Cardiac muscle cell (in vitro differentiated cells and primary cell): ENCODE results near the gene NFKBIA. TPM values are rescaled to one million over a fixed set of nuclear protein-coding genes. Genes with fewer than 3 reads are reported as not detected.
"Not testable (repeated sequence)": the region's sequence is repeated elsewhere in the genome, so short reads cannot be mapped to it uniquely, and the experiment has no call there.

ENCODE experiments used
- DNase-seq, 2 donors: peaks; one replicate each; pipeline versions ENCODE4 v3.0.0 to v3.0.0-alpha.2; 2010 to 2017; ENCODE audit warnings: low read depth in 1 of 2, low spot score in 1 of 2
- H3K27ac ChIP-seq: fragments of 200-600 bp; sonication (generic); 2 replicates; pipeline ENCODE4 v1.5.1; 2016
- H3K27me3 ChIP-seq: fragments of 200-600 bp; sonication (generic); 2 replicates; pipeline ENCODE4 v1.6.0; 2016; ENCODE audit warnings: control low read depth
- H3K36me3 ChIP-seq: fragments of 200-600 bp; sonication (generic); 2 replicates; pipeline ENCODE4 v1.5.1; 2016; ENCODE audit warnings: control low read depth
- H3K4me1 ChIP-seq: fragments of 200-600 bp; sonication (generic); 2 replicates; pipeline ENCODE4 v1.8.1; 2017; ENCODE audit warnings: low read depth, mild to moderate bottlenecking, mixed run types
- H3K4me3 ChIP-seq: fragments of 200-600 bp; sonication (generic); 2 replicates; pipeline ENCODE4 v1.5.1; 2016; ENCODE audit warnings: mild to moderate bottlenecking
- H3K9me3 ChIP-seq: fragments of 200-600 bp; sonication (generic); 2 replicates; pipeline ENCODE4 v1.5.1; 2017; ENCODE audit warnings: low read depth, mild to moderate bottlenecking, control low read depth
- CTCF ChIP-seq: IDR thresholded peaks from 2 replicates; pipeline ENCODE4 v1.5.1; 2012; ENCODE audit warnings: low read depth, mild to moderate bottlenecking, low read length
- polyA plus RNA-seq: library from polyadenylated mRNA; unstranded; fragments of >200 nt; fragmentation: Nextera tagmentation; extraction: Ambion mirVana; gene quantifications from 2 replicates; pipeline ENCODE4 v1.2.1, GENCODE V29; 2016
- total RNA-seq: library from RNA; depleted of rRNA; stranded (reverse); fragments of >200 nt; gene quantifications from 2 replicates; pipeline ENCODE4 v1.2.3, GENCODE V29; 2016

Gene NFKBIA
- total RNA-seq, result 99.6 and 148 TPM in 2 replicates
- 64.1 and 79.1 TPM in 2 replicates for polyA plus RNA-seq

DNA sequence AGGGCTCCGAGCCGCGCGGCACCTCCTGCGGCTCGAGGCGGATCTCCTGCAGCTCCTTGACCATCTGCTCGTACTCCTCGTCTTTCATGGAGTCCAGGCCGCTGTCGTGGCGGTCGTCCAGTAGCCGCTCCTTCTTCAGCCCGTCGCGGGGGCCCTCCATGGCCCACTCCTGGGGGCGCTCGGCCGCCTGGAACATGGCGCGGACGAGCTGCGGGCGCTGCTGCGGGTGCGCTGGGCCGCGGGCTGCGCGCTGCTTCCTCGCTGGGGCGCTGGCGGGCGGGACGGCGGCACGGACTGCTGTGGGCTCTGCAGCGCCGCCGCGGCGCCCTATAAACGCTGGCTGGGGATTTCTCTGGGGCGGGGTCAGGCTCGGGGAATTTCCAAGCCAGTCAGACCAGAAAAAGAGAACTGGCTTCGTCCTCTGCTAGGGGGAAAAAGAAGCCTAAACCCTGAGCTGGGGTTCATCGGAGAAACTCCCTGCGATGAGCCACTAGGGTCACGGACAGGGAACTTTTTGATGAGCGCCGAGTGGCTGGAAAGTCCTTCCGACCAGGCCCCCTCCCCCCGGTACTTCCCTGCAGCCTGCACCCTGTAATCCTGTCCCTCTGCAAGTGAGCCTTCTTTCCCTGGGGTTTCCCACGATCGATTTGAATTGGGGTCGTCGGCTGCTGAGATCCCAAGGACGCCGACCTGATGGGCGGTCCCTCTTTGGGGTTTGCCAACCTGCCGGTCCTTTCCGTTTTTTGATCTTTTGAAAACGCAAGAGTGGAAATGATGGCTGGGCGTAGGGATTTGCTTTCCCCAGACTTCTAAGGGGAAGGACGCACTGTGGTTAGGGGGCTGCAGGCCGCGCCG lies at the start of gene NFKBIA:
NFKBIA (minus strand) TSS at position 301 of the 855 bp plus-strand sequence; CDS start at position 196, 105 bp downstream.
- H3K27me3 ChIP-seq, result no peaks in the 10 kb centered on the region
- H3K4me3 ChIP-seq, result peak within 1 kb of the TSS; percentile 79
- H3K27ac ChIP-seq, result peak within 1 kb of the TSS; percentile 94
- TF ChIP-seq CTCF, result peak; percentile 34
- peaks cover 28% of the 10 kb centered on the region for H3K36me3 ChIP-seq
- peak; percentile 89 to 93 for DNase-seq
- no peaks in the 10 kb centered on the region for H3K9me3 ChIP-seq
- peaks cover 34% of the 10 kb centered on the region for H3K4me1 ChIP-seq

- TF ChIP-seq CTCF, result no peak
- H3K36me3 ChIP-seq, result no peaks in the 10 kb centered on the region
- no peaks in the 10 kb centered on the region for H3K9me3 ChIP-seq
- H3K27ac ChIP-seq, result no peak overlapping the region
- no peaks in the 10 kb centered on the region for H3K4me1 ChIP-seq
- H3K4me3 ChIP-seq, result no peak overlapping the region
- DNase-seq, result no peak
- no peaks in the 10 kb centered on the region for H3K27me3 ChIP-seq
These were observed 41.9 kb upstream of the NFKBIA start for GRCh38 chr14:35446450-35446849.

GRCh38 chr14:35444104-35444503 lies 39.6 kb upstream of the NFKBIA start:
- Histone ChIP-seq H3K4me3 (no peak overlapping the region), H3K9me3 (no peaks in the 10 kb centered on the region), H3K27ac (no peak overlapping the region), H3K27me3 (no peaks in the 10 kb centered on the region), H3K36me3 (no peaks in the 10 kb centered on the region), H3K4me1 (no peaks in the 10 kb centered on the region)
- TF ChIP-seq CTCF, result no peak
- DNase-seq, result no peak

DNA sequence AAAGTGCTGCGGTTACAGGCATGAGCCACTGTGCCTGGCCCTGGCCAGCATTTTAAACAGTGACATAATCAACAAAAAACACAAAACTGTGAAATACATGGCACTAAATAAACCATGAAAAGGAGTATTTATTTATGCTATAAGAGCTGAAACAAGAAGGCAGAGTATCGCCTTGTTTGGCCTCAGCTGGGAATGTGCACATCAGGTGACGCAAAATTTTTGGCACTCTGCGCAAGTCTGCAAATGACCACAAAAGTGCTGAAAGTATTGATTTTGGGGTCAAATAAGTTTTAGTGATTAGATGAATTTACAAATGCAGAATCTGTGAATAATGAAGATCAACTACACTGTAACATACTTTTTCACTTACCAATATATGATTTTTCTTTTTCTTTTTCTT lies 36.6 kb upstream of the NFKBIA start:
- H3K4me1 ChIP-seq, result no peaks in the 10 kb centered on the region
- DNase-seq, result no peak
- H3K9me3 ChIP-seq, result no peaks in the 10 kb centered on the region
- H3K4me3 ChIP-seq, result no peak overlapping the region
- no peak overlapping the region for H3K27ac ChIP-seq
- no peak for TF ChIP-seq CTCF
- H3K36me3 ChIP-seq, result no peaks in the 10 kb centered on the region
- H3K27me3 ChIP-seq, result no peaks in the 10 kb centered on the region

DNA sequence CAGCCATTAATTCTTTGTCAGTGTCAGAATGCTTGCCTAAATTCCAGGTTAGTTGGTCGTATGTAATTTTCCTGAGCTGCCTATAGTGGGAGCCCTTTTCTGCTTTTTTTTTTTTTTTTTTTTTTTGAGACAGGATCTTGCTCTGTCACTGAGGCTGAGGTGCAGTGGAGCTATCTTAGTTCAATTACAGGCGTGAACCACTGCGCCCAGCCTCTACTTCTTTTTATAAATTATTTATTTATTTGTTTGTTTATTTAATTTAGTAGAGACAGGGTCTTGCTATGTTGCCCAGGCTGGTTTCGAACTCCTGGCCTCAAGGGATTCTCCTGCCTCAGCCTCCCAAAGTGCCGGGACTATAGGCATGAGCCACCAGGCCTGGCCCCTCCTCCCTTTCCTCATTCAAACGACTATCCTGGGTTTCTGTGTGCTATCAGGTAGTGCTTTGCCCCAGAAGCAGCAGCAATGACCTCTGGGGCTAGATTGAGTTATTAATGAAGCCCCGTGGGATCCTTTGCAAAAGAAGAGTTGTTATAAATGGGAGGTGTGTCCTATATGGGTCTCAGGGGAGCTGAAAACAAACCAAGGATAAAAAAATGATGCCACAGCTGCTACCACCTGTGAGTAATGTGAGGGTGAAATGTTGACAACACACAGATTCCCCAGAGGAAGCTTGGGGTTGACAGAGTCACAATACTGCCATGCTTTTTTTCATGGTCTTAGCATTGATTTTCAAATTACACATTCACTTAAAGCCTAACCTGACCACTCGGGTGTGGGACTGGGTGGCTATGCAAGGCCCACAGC lies 34.6 kb upstream of the NFKBIA start:
- Histone ChIP-seq H3K27me3 (no peaks in the 10 kb centered on the region), H3K27ac (no peak overlapping the region), H3K4me1 (no peaks in the 10 kb centered on the region), H3K4me3 (no peak overlapping the region), H3K9me3 (no peaks in the 10 kb centered on the region), H3K36me3 (no peaks in the 10 kb centered on the region)
- DNase-seq, result peak in 1 of 2 donors; percentile 12
- TF ChIP-seq CTCF, result peak; percentile 54

DNA sequence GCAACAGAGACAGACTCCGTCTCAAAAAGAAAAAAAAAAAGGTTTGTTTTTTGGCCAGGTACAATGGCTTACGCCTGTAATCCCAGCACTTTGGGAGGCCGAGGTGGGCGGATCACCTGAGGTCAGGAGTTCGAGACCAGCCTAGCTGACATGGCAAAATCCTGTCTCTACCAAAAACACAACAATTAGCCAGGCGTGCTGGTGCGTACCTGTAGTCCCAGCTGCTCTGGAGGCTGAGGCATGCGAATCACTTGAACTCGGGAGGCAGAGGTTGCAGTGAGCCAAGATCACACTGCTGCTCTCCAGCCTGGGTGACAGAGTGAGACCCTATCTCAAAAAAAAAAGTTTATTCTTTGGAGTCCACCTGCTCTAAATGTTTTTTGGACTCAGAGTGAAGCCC lies 33.9 kb upstream of the NFKBIA start:
- not testable (repeated sequence) for DNase-seq, H3K27me3 ChIP-seq, H3K9me3 ChIP-seq, H3K4me3 ChIP-seq, H3K36me3 ChIP-seq, H3K27ac ChIP-seq, H3K4me1 ChIP-seq
